HG03442 (cell line): ENCODE results near the gene ADAM19.

Experiments
- ATAC-seq: cut with Tn5 transposase; IDR thresholded peaks from one replicate; pipeline ENCODE4 v1.9.1; 2021; ENCODE audit warnings: mild to moderate bottlenecking, moderate library complexity; ENCODE audit not compliant: unreplicated experiment

ADAM19 gene

DNA sequence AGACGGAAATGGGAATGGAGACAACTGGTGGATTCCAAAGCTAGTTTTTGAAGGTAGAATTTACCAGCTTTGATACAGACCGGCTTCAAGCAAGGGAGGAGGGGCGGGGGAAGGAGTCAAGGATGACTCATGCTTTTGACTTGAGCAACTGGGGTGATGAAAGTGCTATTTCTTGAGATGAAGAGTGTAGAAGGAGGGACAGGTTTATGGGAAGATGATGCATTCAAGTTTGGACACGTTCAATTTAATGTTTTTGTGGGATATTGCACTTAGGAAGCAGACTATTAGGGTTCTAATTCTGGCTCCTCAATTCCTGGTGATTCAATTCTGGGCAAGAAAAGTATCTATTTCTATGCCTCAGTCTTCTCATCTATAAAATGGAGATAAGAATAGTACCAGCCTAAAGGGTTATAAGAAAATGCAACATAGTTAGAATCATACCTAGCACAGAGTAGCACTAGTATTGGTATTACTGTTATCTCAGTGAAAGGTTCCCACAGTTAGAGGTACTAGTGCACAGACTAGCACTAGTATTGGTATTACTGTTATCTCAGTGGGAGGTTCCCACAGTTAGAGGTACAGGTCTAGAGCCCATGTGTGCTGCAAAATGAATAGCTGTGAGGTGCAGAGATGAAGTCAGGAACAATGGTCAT, 110.9 kb downstream of the ADAM19 start:
- peak; percentile 95 for ATAC-seq

- ATAC-seq: no peak
Observed at GRCh38 chr5:157463621-157464518, 111.7 kb downstream of the ADAM19 start.

DNA sequence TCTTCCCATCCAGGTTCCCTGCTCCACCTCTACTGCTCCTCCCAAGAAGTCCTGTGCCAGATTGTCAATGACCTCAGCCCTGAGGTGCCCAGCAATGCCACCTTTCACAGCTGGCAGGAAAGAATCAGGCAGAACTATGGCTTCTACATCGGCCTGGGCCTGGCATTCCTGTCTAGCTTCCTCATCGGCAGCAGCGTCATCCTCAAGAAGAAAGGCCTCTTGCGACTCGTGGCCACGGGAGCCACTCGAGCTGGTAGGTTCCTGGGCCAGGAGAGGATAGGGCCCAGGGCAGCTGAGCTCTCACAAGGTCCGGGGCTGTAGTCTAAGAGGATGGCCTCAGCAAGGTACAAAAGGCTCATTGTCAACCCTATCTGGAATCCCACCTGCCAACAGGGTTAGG, 112.5 kb downstream of the ADAM19 start:
- ATAC-seq: no peak

GRCh38 chr5:157460921-157461792, 114.4 kb downstream of the ADAM19 start:
- ATAC-seq: no peak

GRCh38 chr5:157459715-157460599, 115.6 kb downstream of the ADAM19 start, which contains the start of gene NIPAL4:
Gene NIPAL4 (plus strand): TSS chr5:157460213. CDS start chr5:157460321, 108 bp downstream.
- no peak for ATAC-seq

DNA sequence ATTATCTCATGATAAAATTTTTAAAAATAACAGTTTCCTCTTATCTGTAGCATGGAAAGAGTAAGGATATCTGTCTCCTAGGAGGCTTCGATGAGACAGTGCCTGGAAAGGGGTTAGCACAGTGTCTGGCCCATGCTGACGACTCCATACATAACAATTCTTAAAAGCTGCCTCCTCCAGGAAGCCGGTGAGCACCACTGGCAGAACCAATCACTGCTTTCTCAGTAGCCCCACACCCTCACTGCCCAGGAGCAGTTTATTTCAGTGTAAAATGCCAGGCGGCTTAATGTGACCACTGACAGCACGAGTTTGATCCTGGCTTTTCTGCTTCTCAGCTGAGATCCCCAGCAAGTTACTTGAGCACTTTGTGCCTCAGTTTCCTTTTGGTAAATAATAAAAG, 116.7 kb downstream of the ADAM19 start:
- ATAC-seq: no peak

DNA sequence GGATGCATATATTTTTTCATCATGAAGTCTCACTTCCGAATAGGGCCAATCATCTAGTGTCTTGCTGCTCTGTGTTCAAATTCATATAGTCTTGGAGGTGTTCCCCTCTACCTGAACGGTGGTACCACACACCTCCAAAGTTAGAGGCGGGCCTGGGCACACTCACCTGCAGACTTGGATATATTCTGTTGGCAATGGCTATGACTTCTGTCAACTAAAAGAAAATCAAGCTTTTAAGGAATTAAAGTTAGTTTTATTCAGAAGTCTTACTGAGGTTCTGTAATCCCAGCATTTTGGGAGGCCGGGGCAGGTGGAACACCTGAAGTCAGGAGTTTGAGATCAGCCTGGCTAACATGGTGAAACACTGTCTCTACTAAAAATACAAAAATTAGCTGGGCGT, 118.2 kb downstream of the ADAM19 start:
- no peak for ATAC-seq

DNA sequence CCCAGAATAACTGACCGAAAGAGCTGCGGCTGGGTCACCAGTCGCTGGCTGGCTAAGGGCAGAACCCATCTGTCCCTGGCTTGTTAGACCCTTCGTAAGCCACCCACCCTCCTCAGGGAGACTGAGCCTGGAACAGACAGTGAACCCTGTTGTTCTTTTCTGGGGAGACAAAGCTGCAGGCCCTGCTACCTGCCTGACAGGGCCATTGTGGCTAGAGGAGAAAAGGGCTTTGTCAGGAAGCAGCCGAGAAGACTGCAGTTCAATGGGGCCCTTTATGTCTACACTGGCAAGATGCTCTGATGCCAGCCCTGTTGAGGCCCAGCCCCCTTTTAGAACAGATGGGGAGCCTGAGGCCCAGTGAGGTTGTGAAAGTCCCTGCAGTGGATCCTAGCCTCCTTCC, 119.3 kb downstream of the ADAM19 start:
- ATAC-seq: no peak

DNA sequence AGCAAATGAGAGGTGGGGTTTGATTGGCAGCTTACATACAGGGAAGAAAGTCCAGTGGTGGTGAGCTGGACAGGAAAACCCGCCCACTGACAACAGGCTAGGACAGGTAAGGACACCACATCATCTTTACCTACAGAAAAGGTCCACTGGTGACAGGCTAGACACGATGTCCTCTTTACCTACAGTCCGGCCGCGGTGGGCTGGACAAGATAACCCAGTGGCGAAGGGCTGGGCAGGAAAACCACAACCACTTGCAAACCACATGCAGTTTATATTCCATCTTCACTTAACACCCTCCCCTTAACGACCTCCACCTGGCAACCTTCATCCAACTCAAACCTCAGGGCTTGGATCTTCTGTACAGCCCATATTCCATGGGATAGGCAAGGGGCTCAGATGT, 120.5 kb downstream of the ADAM19 start:
- no peak for ATAC-seq

DNA sequence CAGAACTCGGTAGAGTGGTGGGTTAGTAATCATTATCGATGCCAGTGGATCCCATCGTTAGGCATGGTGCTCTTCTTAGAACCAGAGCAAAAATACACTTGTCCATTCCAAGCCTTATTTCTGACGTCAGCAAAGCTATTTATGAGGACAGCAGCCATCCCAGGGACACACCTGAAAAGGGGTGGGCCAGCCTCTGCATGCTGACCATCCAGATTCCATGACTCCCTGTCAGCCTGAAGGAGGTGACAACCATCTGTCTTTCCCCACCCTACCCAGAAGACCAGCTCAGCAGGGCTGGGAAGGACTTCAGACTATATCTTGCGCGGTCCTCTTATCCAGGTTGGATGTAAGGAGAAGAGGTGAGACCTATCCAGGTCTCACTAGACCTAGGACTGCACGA, 121.3 kb downstream of the ADAM19 start:
- no peak for ATAC-seq

DNA sequence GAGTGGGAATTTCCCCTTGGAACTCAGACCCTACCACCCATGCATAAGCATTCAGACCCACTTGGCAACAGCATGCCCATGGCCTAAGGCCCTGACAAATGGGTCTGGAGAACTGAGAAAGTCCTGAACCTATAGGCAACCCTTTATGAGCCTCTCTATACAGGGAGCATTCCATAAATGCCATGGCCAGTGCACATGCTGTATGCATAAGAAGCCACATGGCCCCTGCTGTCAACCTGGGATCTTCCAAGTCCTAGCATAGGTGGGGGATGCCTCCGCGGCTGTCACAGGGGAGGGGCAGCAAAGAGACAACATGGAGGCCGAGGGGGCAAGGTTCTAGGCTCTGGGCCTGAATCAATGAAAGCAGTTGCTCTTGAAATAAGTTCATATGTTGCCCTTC, 123.8 kb downstream of the ADAM19 start:
- ATAC-seq: no peak

DNA sequence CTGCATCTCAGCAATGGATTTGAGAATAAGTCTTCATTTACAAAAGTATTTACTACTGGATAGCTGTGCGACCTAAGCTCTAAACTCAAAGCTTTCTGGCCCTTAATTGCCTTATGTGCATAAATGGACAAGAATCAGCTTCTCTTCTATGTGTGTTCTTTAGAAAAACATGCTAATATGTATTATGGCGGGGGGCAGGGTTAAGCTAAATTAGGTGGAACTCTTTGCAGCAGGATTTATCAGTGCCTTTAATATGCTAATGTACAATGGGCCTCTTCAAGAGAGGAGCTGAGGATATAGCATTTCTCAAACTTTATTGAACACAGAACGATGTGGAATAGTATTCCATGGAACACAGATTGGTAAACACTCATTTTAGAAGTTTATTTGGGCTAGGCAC, 125.6 kb downstream of the ADAM19 start:
- ATAC-seq: no peak

DNA sequence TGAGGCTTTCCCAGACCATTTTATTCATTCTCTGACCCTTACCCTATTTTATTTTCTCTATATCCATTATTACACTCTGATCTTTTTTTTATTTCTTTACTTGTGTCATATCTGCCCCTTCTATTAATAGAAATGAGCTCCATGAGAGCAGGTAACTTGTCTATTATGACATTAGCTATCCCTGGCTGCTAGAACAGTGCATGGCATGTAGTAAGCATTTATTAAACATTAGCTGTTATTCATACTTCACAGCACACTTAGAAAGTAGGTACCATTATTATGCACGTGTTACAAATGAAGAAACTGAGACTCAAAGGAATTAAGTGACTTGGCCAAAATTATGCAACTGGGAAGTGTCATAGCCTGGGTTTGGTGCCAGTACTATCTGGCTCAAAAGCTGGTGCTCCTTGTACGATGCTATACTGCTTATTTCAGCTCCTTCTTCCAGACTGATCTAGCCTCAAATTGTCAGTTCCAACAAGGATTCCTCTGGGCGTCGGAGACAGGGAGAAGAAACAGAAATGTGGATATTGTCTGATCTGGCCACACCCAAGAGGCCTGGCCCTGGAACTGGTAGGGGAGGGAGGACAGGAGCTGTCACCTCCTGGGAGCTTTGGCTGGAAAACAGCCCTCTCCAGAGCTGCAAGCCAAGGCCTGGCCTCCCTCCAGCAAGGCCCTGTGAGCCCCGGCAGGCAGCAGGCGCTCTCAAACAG, 126.4 kb downstream of the ADAM19 start:
- no peak for ATAC-seq

- no peak for ATAC-seq
Observed at GRCh38 chr5:157447201-157447637, 128.4 kb downstream of the ADAM19 start.

DNA sequence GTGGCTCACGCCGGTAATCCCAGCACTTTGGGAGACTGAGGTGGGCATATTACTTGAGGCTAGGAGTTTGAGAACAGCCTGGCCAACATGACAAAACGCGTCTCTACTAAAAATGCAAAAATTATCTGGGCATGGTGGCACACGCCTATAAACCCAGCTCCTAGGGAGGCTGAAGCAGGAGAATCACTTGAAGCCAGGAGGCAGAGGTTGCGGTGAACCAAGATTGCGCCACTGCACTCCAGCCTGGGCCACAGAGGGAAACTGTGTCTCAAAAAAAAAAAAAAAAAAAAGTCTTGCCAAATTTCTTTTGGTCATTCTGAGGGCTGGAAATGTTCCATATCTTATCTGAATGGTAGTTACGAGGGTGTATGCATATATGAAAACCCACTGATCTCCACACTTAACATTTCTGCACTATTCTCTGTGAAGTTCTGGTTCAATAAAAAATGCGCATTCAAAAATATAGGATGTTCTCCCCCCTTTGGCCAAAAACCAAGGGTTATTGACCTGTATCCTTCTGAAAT, 129.1 kb downstream of the ADAM19 start:
- no peak for ATAC-seq

GRCh38 chr5:157445745-157446411, 129.7 kb downstream of the ADAM19 start:
- ATAC-seq: no peak

- no peak for ATAC-seq
Observed at GRCh38 chr5:157444224-157444623, 131.4 kb downstream of the ADAM19 start.

- ATAC-seq: no peak
Observed at GRCh38 chr5:157443041-157443549, 132.5 kb downstream of the ADAM19 start.

DNA sequence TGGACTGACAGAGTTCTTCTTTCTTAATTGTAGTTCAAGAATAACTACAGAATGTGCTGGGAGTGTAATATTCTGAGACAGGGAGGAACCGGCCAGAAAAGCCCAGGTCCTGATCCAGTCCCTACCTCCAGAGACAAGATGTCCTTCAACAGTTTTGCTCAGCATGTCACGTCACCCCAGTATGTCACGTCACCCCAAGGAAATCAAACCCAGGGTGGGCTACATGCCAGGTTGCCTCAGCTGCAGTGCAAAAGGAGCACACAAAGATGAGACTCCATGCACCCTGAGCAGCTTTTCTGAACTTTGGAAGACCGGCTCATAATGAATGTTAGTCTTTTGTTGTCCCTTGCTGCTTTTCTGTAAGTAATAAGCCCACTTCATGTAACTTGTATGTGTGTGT, 141.5 kb downstream of the ADAM19 start:
- ATAC-seq: no peak
